Small intestine (tissue), 7 donors: ENCODE measurements around the gene HRH1. TPM values are rescaled to one million over a fixed set of nuclear protein-coding genes. Genes with fewer than 3 reads are reported as not detected.
"Not testable (repeated sequence)": the region's sequence is repeated elsewhere in the genome, so short reads cannot be mapped to it uniquely, and the experiment has no call there.

Experiments used
- DNase-seq, 2 donors: peaks; one replicate each; pipeline versions ENCODE4 v3.0.0 to v3.0.0-alpha.2; 2013
- FAIRE-seq: peaks from 2 replicates; lab custom pipeline; 2012; peaks lifted over from hg19 to GRCh38; lab: Jason Lieb, UNC
- H3K27ac ChIP-seq, 3 donors: one replicate each; pipeline ENCODE4 v1.5.1; 2013; ENCODE audit warnings: low read length in 2 of 3, mild to moderate bottlenecking in 2 of 3, control low read depth in 1 of 3, inconsistent platforms in 1 of 3, low read depth in 1 of 3, moderate library complexity in 1 of 3
- H3K27me3 ChIP-seq, 3 donors: one replicate each; pipeline ENCODE4 v1.6.1; 2013; ENCODE audit warnings: low read length in 3 of 3, inconsistent platforms in 1 of 3; ENCODE audit not compliant: control insufficient read depth in 3 of 3, insufficient read depth in 3 of 3
- H3K36me3 ChIP-seq, 3 donors: one replicate each; pipeline ENCODE4 v1.6.1; 2013; ENCODE audit warnings: low read length in 3 of 3, inconsistent platforms in 1 of 3, low read depth in 1 of 3, mild to moderate bottlenecking in 1 of 3, moderate library complexity in 1 of 3; ENCODE audit not compliant: control insufficient read depth in 3 of 3, insufficient read depth in 2 of 3
- H3K4me1 ChIP-seq, 3 donors: one replicate each; pipeline ENCODE4 v1.6.1; 2013; ENCODE audit warnings: low read length in 2 of 3, inconsistent platforms in 1 of 3, low read depth in 1 of 3, mild to moderate bottlenecking in 1 of 3, moderate library complexity in 1 of 3; ENCODE audit not compliant: control insufficient read depth in 3 of 3, insufficient read depth in 2 of 3
- H3K4me3 ChIP-seq, 3 donors: one replicate each; pipeline ENCODE4 v1.5.1; 2013; ENCODE audit warnings: low read length in 3 of 3, control low read depth in 1 of 3, inconsistent platforms in 1 of 3, low read depth in 1 of 3, mild to moderate bottlenecking in 1 of 3, moderate library complexity in 1 of 3
- H3K9me3 ChIP-seq, 2 donors: one replicate each; pipeline ENCODE4 v1.6.1; 2013; ENCODE audit warnings: low read depth in 1 of 2, low read length in 1 of 2; ENCODE audit not compliant: control insufficient read depth in 2 of 2, insufficient read depth in 1 of 2
- WGBS, 3 donors: extraction: QIAGEN DNeasy Blood & Tissue Kit; methylation state at CpG; one replicate each; pipeline ENCODE4 v1.1.7; 2013; 5-methylcytosine and 5-hydroxymethylcytosine counted together
- polyA plus RNA-seq, 4 donors: library from polyadenylated mRNA; stranded (reverse) in 3 of 4; unstranded in 1 of 4; fragments of 200-250 nt in 3 of 4; fragments of 120-200 nt in 1 of 4; gene quantifications; one replicate each; pipeline versions ENCODE4 v1.2.1 to v1.2.3, GENCODE V29; 2013
- donor health status: healthy with polysubstance abuse.
- donor health status: control.
- donor health status: control.
- donor health status: Bipolar disorder and iron deficiency.
- donor health status: healthy.

The HRH1 gene
- polyA plus RNA-seq, 4 donors, result 1.1 to 3.8 (median 1.5) TPM

DNA sequence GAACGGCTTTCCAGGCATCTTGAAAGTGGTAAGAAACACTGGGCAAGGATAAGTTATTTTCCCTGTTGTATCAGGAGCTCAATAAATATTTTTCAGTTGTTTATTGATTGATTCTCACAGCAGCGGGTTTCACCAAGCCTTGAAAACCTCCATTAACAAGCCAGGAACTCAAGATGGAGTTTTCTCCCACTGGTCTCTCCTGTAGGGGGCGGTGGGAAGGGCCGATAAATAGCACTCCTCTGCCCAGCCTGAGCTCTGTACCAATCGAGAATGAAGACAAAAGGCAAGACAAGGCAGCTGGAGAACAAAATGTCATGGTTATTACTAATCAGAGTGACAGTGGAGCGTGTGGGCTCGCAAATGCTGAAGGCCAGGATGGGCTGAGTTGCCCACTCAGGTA, 7.4 kb downstream of the HRH1 start:
- WGBS, 3 donors, result 76 to 82% (median 78%) methylated on average over 7 of the region's 7 CpGs
- Histone ChIP-seq H3K9me3 (no peaks in the 10 kb centered on the region), H3K27me3 (peaks cover 0 to 6% (median 0%) of the 10 kb centered on the region in 3 donors), H3K36me3 (no peaks in the 10 kb centered on the region), H3K4me1 (no peaks in the 10 kb centered on the region), H3K27ac (no peak overlapping the region), H3K4me3 (no peak overlapping the region)
- DNase-seq, result no peak
- no peak for FAIRE-seq

DNA sequence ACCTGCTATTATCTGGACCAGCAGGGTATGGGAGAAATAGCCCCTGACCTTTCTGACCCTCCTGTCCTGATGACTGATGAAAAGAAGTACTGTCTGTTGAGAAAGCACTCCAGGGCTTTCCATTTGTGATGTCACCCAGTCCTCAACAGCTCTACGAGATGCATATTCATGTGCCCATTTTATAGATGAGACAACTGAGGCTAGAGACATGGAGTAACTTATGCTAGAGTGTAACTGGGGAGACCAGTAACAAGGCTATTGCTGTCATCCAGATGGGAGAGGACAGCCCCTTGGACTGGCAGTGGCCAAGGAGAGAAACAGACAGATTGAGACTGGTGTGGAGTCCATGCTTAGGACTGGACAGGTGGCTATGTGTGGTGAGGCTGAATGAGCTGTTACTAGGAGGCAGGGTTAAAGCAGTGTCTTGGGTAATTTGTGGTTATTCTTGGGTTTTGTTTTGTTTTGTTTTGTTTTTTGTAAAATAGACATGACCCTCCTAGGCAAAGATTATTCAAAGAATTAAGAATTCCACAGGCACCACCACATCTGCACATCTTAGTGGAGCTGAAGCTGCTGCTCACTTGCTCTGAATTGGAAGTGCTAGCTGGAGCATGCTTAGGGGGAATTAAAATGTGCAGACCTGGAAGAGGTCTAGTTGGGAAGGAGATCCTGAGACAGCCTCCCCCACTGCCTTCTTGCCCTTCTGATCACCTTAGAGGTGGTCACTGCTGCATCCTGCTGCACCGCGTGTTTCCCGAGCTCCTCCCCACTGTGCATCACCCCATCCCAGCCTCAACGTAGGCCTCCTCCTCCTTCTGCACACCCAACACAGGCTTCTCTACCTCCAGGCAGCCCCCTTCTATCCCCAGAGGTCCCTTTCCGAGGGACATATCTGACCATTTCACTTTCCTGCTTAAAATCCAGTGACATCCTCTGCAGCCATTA, 8.4 kb downstream of the HRH1 start:
- no peak for DNase-seq
- Histone ChIP-seq H3K27me3 (peaks cover 0 to 6% (median 0%) of the 10 kb centered on the region in 3 donors), H3K9me3 (no peaks in the 10 kb centered on the region), H3K36me3 (no peaks in the 10 kb centered on the region), H3K27ac (no peak overlapping the region), H3K4me1 (no peaks in the 10 kb centered on the region), H3K4me3 (no peak overlapping the region)
- whole genome bisulfite sequencing, 3 donors, result 59 to 75% (median 74%) methylated on average over 6 of the region's 6 CpGs
- no peak for FAIRE-seq

DNA sequence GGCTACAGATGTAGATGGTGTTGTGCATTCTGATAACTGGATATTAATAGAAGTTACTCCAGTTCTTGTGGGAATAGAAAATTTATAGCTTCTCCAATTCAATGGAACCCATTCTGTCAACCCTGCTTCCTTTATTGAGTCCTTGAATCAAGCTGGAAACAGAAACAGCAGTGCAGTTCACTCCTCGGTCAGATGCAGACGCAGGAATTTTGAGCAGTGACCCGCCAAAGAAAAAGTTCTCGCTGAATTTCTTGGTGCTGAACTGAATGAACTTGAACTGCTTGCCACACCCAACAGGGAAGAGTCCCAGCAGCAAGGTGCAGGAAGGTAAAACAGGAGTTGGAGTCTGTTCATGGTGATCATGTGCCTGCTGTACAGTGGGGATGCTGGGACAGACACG, 10.3 kb downstream of the HRH1 start:
- Histone ChIP-seq H3K27me3 (peaks cover 0 to 5% (median 0%) of the 10 kb centered on the region in 3 donors), H3K27ac (no peak overlapping the region), H3K4me3 (no peak overlapping the region), H3K9me3 (no peaks in the 10 kb centered on the region), H3K4me1 (no peaks in the 10 kb centered on the region), H3K36me3 (no peaks in the 10 kb centered on the region)
- WGBS, 3 donors, result 17 to 39% (median 32%) methylated on average over 5 of the region's 5 CpGs
- FAIRE-seq, result no peak
- no peak for DNase-seq

DNA sequence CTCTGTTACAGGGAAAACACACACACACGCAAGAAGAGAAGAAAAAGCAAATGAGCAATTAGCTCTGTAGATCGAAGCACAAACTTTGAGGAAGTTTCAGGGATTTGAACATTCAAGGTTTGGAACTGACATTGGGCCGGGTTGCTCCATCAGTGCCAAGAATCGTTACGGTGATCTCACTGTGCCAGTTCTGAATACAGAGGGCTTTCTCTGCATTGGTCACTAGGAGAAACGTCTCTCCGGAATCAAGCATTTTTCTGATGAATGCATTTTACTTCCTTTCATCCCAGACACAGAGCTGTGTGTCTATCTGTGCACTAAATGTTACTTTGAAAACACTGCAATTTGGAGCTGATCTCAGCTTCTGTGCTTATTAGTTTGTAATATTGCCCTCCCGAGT, 11.2 kb downstream of the HRH1 start:
- no peak for DNase-seq
- Histone ChIP-seq H3K4me3 (no peak overlapping the region), H3K27me3 (no peaks in the 10 kb centered on the region), H3K36me3 (no peaks in the 10 kb centered on the region), H3K27ac (no peak overlapping the region), H3K4me1 (no peaks in the 10 kb centered on the region), H3K9me3 (no peaks in the 10 kb centered on the region)
- 83 to 87% (median 84%) methylated on average over 8 of the region's 8 CpGs for WGBS, 3 donors
- FAIRE-seq, result no peak

DNA sequence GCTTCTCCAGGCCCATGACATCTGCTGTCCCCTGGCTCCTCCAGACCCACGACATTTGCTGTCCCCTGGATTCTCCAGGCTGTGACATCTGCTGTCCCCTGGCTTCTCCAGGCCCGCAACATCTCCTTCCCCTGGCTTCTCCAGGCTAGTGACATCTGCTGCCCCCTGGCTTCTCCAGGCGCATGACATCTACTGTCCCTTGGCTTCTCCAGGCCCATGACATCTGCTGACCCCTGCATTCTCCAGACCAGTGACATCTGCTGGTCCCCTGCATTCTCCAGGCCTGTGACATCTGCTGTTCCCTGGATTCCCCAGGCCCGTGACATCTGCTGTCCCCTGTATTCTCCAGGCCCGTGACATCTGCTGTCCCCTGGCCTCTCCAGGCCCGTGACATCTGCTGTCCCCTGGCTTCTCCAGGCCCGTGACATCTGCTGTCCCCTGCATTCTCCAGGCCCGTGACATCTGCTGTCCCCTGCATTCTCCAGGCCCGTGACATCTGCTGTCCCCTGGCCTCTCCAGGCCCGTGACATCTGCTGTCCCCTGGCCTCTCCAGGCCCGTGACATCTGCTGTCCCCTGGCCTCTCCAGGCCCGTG, 12.6 kb downstream of the HRH1 start:
- not testable (repeated sequence) for H3K4me1 ChIP-seq, H3K4me3 ChIP-seq, DNase-seq, H3K27ac ChIP-seq, H3K9me3 ChIP-seq, FAIRE-seq, H3K36me3 ChIP-seq, H3K27me3 ChIP-seq
- WGBS, 3 donors, result 81 to 85% (median 82%) methylated on average over 10 to 11 of the region's 12 CpGs

DNA sequence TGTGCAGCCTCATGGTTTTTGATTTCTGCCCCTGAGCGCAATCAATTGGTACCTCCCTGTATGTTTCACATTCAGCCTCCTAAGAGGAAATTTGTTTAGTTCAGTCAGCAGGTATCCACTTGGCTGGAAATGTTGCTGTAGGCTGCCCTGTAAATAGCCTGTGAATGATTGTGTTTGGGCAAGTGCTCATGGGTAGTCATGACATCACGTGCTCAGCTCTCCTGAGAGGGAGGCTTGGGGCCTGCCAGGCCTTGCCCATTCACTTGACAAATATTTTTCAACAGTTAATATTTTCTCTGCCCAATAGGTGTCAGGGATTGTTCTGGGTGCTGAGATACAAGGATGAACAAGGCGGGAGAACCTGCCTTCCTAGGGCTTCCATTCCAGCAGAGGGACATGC, 13.3 kb downstream of the HRH1 start:
- no peaks in the 10 kb centered on the region for H3K36me3 ChIP-seq
- H3K4me3 ChIP-seq, result no peak overlapping the region
- H3K27me3 ChIP-seq, result no peaks in the 10 kb centered on the region
- H3K27ac ChIP-seq, result no peak overlapping the region
- DNase-seq (no peak), FAIRE-seq (no peak)
- no peaks in the 10 kb centered on the region for H3K4me1 ChIP-seq
- H3K9me3 ChIP-seq, result no peaks in the 10 kb centered on the region
- WGBS, 3 donors, result 89 to 92% (median 90%) methylated on average over 3 of the region's 3 CpGs

DNA sequence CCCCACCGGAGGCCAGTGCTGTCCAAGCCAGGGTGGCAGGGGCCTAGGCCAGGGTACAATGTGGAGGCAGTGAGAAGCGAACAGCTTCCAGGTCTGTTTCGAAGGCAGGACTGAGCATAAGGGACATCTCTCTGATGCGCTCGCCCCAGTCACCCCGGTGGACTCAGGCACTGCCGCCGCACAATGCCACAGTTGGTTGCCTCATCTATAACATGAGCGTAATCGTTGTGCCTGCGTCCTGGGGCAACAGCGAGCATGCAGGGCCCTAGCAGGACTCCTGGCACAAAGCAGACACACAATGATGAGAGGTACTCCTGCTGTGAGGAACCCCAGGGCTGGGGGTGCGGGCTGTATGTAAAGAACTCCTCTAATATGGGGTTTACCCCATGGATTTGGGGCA, 14.1 kb downstream of the HRH1 start:
- Histone ChIP-seq H3K36me3 (no peaks in the 10 kb centered on the region), H3K4me1 (no peaks in the 10 kb centered on the region), H3K9me3 (no peaks in the 10 kb centered on the region), H3K27me3 (no peaks in the 10 kb centered on the region), H3K4me3 (no peak overlapping the region), H3K27ac (no peak overlapping the region)
- 92 to 96% (median 94%) methylated on average over 13 of the region's 13 CpGs for WGBS, 3 donors
- no peak for DNase-seq
- FAIRE-seq, result no peak

DNA sequence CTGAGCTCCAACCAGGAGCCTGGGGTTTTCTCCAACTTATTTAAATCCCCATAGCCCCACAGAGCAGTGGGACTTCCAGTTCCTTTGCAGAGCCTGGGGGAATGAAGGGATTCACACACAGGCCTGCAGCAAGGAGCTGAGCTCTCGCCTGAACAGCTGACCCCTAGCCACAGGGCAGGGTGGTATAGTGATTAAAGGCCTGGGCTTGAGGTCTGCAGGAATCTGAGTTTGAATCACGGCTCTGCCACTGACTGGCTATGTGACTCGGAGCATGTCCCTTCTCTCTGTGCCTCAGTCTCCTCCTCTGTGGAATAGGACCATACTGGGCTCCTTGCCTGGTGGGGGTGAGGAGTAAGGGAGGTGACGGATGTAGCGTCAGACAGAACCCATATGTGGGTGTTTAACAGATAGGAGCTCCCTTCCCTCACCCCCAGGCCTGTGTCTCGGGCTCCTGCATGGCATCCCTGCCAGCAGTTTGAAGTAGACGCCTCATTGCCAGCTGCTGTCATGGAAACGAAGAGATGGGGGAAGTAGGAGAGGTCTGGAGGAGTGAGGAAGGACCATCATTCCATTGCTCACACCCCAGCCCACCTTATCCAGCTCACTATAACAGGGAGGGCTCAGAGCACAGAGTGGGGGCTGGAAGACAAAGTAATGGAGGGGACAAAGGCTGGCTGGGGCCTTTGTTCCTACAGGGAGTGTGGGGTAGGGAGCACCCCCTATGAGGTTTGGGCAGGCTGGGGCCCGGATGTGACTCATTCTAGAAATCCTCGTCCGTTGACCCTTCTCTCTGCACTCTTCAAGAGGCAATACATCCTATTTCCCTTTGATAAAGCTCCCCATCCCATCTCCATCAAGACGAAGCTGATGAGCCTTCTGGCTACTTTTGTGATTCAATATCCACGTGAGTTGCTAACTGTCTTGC, 14.8 kb downstream of the HRH1 start:
- no peaks in the 10 kb centered on the region for H3K4me1 ChIP-seq
- H3K27ac ChIP-seq, result no peak overlapping the region
- H3K9me3 ChIP-seq, result no peaks in the 10 kb centered on the region
- H3K27me3 ChIP-seq, result no peaks in the 10 kb centered on the region
- H3K4me3 ChIP-seq, result no peak overlapping the region
- WGBS, 3 donors, result 72 to 81% (median 73%) methylated on average over 13 of the region's 13 CpGs
- H3K36me3 ChIP-seq, result no peaks in the 10 kb centered on the region
- FAIRE-seq (no peak), DNase-seq (no peak)
